HT-29 (cell line): ENCODE results near the gene HHAT. TPM values are rescaled to one million over a fixed set of nuclear protein-coding genes. Genes with fewer than 3 reads are reported as not detected.
A peak's percentile ranks its signal among the peaks of the same experiment; 100 is the strongest.

Source experiments
- DNase-seq: peaks from one replicate; pipeline ENCODE4 v3.0.0-alpha.2; 2015; ENCODE audit warnings: low spot score
- total RNA-seq: library from RNA; depleted of rRNA; stranded (reverse); fragments of >200 nt; shearing (Covaris generic); gene quantifications from 2 replicates; pipeline ENCODE4 v1.2.3, GENCODE V29; 2014

HHAT gene
- total RNA-seq, 1 experiment from 2014 or later, result 0.46 TPM

DNA sequence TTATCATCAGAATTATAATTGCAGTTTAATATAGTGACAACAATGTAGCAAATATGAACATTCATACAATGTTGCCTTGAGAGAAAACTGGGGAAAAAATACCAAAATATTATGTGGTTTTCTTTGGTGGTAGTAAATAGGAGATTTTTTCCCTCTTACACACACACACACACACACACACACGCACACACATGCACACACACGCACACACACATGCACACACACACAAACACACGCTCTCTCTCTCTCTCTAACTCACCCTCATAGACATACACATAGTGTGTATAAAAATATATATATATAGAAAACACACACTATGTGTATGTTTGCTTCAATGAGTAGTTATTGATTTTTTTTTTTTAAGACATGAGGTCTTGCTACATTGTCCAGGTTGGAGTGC is 211.6 kb downstream of the HHAT start:
- DNase-seq, result no peak

DNA sequence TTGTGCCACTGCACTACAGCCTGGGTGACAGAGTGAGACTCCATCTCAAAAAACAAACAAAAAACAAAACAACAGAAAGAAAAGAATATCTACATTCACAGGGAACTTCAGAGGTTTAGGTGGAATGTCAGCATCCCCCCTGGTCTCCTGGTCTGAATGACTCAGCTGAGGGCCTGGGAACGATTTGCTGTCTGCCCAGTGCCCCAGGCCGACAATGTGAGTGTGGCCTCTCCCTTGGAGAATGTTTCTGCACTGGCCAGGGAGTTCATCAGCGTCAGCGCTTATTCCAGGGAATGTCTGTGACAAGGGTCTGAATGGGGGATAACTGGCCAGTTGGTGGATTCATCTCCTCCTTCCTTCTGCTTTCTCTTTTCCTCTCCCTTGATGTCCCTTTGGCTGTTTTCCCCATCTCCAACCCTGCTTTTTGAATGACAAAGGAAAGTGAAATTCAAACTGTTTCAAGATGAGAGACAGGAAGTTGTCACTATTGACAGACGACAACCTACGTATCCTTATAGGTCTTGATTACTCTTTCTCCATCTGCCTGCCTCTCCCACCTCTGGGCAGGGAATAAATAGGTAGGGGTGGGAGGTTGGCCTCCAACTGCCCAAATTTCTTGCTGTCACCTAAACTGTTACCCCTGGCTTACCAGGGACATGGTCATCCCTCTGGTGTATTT is 213.1 kb downstream of the HHAT start:
- no peak for DNase-seq

DNA sequence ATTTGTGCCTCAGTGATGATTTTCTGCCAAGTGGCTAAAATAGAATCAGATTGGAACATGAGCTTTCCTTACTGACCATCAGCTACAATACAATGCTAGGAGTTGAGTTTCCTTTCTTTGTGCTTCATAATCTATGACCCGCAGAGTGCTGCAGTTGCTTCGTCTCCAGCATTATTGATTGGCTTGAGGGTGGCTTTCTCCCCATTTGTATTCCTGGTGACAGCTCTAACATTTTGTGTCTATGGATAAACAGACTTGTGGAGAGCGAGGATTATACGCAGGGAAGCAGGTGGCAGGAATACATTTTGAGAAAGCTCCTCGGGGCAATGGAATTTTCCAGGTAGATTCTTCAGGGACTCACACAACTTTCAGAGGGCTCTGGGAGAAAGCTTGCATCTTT is 223.2 kb downstream of the HHAT start:
- no peak for DNase-seq

DNA sequence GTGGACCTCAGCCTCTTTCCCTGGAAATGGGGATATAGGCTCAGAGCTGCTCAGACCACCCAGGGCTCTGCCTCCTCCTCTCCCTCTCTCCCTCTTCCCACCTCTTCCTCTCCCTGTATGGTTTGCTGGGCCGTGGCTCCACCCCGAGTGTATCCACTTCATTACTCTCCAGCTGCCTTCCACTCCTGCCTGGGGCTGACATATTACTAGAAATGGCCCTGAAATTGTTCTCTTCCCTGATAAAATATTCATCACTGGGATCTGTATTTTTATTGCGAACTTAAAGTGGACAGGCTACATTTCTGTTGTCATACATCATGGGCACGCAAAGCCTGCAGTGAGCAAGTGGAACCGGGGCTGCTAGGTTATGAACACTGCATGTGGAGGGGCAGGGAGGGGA is 225.0 kb downstream of the HHAT start:
- no peak for DNase-seq

DNA sequence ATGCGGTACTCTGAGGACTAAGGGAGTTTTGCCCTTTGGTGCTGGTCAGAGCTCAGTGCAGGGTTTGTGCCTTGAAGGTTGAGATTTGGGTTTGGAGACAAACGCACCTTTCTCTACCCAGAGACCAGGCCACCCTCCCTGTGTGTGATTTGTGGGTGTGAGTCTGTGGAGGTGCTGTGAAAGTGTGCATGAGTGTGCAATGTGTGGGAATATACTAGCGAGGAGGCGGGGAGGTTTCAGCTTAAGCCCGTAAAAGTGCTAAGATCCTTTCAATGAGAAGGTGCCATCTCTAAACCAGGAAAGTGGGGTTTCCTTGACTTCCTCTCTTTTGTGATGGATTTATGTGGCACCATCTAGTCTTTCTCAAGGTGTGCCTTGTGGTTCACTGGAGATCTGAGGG is 225.7 kb downstream of the HHAT start:
- no peak for DNase-seq

DNA sequence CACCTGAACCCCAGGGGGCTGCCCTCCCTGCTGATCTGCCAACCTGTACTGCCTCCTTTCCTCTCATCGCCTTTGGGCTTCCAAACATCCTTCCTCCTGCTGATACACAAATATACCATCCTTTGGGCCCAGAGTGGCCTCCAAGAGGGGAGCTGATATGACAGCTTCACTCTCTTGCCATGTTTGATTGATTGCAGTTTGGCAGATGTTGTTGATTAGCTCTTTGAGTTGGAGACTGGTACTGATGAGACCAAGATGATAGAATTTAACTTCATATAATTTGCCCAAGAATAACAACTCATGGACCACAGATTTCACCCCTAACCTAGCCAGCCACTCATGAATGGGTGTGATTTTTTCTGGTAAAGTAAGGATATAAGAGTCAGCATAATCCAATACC is 227.8 kb downstream of the HHAT start:
- no peak for DNase-seq

DNA sequence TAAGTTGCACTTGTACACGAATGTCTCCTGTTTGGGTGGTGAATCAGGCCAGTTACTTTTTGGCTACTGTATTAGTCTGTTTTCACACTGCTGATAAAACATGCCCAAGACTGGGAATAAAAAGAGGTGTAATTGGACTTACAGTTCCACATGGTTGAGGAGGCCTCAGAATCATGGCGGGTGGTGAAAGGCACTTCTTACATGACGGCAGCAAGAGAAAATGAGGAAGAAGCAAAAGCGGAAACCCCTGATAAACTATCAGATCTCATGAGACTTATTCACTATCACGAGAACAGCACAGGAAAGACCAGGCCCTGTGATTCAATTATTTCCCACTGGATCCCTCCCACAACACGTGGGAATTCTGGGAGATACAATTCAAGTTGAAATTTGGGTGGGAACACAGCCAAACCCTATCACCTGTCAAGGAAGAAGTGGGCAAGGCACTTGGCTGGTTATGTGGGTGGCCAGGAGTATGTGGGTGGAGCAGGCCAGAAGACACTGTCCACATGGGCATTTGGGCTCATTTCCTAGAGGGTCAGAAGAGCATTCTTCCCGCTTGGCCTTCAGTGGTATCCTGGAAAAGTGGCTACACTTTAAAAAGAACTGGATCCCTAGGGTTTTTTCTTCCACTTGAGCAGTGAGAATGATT is 228.8 kb downstream of the HHAT start:
- DNase-seq, result no peak

DNA sequence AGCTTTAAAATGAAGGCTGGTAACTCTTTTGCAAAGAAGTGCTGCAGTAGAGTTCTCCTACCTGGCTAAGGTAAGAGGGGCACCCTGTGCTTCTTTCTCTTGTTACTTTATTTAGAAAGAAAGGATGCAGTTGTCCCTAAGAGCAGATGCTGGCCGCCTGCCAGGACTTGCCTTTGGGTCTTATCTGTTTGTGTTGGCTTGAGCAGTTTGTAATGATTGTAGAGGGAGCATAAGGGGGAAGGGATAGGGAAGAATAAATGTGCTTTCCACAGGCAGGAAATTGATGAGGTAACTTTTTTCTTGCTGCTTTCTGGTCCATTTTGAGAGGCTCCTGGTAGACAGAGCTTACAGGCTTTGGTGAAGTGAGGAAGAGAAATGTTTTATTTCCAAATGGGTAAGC is 229.6 kb downstream of the HHAT start:
- no peak for DNase-seq

DNA sequence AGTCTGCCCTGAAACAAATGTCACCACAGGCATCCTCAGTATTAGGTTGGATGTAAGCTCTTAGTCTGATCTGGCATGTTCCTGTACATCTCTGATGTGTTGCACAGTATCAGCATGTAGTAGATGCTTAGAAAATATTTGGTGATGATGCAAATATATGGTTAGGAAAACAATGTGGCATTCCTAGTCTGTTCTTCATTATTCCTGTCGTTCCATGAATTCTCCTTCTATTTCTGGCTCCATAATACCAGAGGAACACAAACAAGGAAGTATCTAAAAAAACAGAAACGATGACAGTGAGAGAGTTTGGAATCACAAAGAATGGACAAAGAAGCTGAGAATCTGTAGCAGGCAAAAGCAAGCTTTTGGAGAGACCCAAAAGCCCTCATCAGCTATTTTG is 236.6 kb downstream of the HHAT start:
- DNase-seq, result no peak

DNA sequence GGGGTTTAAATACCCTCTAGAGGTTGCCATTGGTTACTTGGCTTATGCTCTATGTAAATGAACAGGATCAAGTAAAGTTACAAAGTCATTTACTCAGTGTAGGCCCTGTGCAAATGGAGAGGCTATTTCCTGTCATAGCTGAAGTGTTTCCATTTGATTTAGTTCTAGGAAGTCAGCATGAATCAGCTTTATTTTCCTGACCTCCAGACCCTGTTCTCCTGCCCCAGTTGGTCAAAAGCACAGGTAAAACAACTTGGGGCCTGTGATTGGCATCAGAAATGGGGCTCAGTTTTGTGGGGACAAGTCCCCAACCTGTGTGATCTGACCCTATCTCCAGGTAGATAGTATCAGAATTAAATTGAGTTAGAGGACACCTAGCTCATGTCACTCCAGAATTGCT is 239.9 kb downstream of the HHAT start:
- DNase-seq, result no peak

DNA sequence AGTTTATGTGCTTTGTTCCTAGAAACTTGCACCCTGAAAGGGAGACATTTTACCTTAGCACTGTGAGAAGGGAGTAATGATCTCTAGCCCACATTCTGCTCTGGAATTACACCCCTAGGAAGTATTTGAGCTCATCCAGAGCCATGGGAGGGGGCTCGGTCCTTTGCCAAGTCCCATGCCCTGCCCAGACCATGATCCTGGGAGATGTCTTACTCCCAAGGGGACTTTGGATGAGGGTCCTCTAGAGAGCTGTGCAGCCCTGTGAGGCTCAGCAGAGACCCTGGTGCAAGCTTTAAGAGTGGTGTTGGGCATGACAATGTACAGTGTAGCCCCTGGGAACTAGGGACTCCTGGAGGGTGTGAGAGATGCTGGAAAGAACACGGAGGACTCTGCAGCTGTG is 241.4 kb downstream of the HHAT start:
- DNase-seq, result no peak

DNA sequence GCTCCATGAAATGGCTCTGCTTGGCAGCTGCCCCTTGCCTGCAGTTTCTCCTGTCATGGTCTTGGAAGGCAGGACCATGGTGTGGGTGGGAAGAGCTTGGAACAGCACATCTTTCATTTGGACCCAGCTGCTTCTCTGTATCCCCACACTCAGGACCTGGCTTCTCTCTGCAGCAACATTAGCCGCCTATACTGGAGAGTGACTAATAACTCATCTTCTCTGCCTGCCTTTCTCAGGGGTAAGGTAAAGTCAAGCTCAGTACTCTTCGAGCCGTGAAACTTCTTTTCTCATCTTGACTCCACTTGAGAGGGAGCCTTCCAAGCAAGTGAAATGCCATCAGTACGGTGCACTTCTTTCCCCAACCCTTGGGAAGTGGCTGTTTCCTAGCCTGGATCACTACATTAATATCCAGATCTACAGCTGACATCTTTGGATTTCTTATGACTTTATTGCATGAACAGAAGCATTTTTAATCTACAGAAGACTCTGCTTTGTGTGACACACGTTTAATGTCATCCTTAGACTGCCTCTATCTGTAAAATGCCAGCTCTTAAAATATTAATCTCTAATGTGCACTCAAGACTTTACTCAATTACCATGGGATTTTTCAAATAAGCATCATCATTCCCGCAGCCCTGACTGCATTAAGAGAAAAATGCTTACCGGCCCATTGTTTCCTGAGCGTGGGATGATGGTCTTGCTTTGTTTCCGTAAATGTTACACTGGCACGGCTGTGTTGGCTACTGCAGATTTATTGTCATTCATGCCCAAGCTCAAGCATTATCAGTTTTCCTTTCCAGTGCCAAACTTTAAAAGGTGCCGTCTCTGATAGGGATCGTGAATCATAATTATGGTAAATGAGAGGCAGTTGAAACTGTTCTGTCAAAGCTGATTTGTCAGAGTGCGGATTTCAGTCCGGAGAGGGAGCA is 242.9 kb downstream of the HHAT start:
- no peak for DNase-seq

DNA sequence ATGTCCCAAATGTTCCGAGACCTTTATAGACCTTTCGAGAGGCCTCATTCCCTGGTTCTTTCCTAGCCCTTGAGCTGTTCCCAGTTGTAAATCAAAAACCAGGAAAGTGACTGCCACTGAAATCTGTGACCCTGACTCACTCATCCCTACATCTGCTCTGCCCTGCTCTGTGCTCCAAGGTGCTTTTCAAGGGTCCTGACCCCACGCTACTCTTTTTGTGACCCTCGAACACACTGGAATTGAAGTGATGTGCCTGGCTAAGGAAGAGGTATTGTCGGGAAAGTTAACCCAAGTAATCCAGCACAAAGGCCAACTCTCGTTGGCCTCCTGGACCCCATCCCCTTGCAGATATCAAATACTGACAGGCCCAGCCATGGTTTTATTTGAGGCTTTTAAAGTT is 244.4 kb downstream of the HHAT start:
- DNase-seq, result no peak

DNA sequence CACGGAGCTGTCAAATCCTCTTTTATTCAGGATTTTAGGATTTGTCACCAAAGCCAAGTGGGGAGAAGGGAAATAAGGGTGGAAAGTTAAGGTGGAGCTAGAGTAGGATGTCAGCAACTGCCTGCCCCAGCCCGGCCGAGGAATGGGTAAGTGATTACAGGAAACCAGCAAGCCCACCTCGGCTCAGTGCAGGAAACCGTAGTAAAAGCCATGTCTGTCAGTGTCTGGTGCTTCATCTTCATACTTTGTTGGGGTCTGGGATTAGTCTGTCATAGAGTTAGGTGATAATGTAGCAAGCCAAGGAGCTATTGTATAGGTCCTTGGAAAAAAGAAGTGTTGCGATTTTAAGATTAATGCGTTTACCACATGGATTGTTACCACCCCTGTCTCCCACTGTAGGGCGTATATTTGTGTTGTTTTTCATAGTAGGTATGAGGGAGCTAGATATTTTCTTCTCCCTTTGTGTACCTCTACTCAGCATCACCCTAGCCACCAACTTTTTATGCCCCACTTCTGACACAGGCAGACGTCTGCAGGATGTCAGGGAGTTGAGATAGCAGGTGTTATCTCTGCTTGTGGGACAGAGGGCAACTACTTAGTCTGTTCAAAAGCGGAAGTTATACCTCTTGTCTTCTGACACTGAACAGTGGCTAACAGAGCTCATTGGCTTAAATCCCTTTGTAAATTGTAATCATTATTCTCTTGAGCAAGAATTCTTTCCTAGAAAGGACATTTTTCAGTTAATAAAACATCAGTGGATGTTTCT is 253.7 kb downstream of the HHAT start:
- DNase-seq, result no peak

DNA sequence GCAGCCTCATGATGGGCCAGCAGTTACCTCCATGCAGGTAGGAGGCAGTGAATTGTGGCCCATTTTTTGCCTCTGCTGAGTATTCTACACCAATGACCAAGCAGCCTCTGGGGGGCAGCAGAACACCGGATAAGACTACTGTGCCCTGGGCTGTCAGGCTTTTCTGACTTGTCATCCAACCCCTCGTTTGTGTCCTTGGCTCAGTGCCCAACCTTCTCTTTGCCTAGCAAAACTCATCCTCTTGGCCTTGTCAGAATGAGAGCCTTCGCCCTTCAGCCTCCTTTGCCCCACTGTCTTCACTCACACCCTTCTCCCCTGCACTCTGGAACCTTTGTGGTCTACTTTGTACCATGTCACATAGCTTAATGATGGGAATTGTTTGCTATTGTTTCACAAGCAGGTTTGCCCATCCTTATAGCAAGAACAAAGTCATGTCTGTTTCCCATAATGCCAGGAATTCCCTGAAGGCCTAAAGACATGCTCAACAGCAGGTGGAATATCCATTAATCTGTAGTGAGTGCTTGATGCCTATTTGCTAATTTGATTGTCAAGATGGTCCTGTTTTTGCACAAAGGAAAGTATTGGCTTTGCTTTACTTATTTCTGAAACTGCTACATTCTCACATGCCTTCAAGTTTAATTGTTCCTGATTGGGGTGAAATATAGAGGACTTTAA is 255.9 kb downstream of the HHAT start:
- peak; percentile 88 for DNase-seq

DNA sequence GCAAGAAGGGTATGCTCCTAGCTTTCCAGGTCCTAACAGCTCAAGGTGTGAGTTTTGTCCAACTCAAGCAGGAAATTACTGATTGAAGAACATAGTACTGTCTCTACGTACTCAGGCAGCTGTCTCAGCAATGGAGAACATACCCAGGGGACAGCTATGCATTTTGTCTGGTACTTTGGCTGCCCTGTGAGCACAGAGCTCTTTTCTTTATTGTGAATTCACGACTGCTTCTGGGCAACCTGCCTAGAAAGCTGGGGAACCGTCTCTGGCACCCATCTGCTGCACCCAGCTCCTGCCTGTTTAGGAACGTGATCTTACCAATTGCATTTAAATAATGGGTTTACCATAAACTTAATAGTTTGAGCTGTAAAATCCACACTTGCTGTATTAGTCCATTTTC is 258.1 kb downstream of the HHAT start:
- DNase-seq, result no peak

DNA sequence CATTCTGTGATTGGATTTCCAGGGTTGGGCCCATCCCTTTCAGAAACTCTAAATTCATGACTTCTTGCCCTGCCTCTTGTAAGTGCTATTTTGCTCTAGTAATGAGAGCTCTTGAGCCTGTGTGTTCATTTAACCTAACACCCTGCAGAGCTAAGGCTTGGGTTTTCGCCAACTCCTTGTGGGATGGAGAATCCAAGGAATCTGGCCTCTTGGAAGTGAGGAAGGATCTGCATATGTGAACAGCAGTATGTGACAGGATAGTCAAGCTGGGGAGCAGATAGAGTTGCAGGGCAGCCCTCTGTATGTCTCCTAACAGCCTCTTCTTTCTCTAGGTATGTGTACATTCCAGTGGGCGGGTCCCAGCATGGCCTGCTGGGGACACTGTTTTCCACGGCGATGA is 258.9 kb downstream of the HHAT start:
- no peak for DNase-seq

DNA sequence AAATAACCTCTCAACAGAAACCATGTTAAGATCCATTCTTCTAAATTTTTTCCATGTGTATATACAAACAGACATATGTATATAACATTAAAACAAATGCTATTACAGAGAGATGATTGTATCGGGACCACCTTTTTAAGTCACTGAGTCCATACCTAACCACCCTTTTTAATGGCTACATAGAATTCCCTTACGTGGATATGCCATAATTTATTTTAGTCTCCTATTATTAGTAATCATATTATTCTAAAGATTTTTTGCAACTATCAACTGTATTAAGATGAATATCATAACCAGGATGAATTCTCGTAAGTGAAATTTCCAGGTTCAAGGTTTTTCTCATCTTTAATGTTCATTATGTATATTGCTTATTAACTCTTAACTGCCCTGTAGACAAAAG is 259.7 kb downstream of the HHAT start:
- DNase-seq, result no peak

DNA sequence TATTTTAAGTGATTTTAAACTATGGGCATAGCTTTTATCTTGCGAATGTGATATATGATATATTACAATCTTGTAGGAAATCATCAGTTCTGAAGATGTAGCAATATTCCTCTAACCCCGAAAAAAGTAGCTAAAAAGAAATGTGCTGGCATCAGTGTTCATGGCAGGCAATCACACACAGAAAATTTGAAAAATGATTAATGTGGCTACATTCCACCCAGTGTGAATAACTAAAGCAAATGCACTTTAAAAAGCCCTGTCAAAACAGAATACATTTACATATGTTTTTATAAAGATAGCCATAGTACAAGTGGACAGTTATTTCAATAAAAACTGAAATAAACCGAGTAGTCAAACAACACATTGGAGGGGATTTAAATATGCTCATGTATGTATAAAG is 260.2 kb downstream of the HHAT start:
- no peak for DNase-seq

DNA sequence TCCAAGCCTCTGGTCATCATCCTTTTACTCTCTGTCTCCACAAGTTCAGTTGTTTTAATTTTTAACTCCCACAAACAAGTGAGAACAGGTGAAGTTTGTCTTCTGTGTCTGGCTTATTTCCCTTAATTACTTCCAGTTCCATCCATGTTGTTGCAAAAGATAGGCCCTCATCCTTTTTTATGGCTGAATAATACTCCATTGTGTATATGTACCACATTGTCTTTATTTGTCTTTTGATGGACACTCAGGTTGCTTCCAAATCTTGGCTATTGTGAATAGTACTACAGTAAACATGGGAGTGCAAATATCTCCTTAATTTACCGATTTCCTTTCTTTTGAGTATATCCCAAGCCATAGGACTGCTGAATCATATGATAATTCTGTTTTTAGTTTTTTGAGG is 262.5 kb downstream of the HHAT start:
- no peak for DNase-seq

DNA sequence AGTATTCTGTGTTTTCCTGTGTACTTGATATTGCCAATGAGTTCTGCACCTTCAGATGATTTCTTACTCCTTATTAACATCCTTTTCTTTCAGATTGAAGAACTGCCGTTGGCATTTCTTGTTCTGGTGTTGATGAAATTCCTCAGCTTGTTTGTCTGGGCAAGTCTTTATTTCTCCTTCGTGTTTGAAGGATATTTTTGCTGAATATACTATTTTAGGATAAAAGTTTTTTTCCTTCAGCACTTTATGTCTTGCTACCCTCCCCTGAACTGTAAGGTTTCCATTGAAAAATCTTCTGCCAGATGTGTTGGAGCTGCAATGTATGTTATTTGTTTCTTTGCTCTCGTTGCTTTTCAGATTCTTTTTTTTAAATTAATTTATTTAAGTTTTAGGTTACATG is 265.9 kb downstream of the HHAT start:
- DNase-seq, result no peak
